ENCODE measurements around the gene GAGE10. TPM values are rescaled to one million over a fixed set of nuclear protein-coding genes. Genes with fewer than 3 reads are reported as not detected.

Gene GAGE10
- total and polyA plus RNA-seq, 2 of the 4 experiments (the other 2 are of a cell fraction) = not detected

DNA sequence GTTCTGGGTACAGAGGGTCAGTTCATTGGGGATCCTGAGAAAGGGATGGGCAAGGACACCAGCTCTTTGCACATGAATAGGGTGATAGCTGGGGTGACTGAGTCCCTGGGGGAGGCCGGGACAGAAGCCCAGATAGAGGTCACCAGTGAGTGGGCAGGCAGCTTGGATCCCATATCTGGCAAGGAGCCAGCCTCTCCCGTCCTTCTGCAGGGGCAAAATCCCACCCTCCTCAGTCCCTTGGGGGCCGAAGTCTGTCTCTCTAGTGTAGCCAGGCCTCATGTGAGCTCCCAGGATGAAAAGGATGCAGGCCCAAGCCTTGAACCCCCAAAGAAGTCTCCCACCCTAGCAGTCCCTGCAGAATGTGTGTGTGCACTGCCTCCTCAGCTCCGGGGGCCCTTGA lies 16.9 kb upstream of the GAGE10 start:
- Histone ChIP-seq H2BK15ac (ENCODE audit: low read depth, low read length) (no peak overlapping the region), H3K9ac (ENCODE audit: low read depth, low read length) (no peak overlapping the region), H3K56ac (ENCODE audit: extremely low read depth, insufficient read depth, low read length) (no peak overlapping the region), H3K23ac (ENCODE audit: low read depth, low read length) (no peak overlapping the region), H3K79me1 (ENCODE audit: low read depth in 1 of 2, low read length in 2 of 2) (no peaks in the 10 kb centered on the region), H3K27me3 (ENCODE audit: control insufficient read depth, insufficient read depth, low read length) (peaks cover 2% of the 10 kb centered on the region; the same call in 1 of the 2 replicates), H3K4me1 (ENCODE audit: control insufficient read depth, insufficient read depth, low read length) (no peaks in the 10 kb centered on the region), H3K27ac (ENCODE audit: insufficient read depth, low read length) (no peak overlapping the region), H2BK120ac (ENCODE audit: low read depth, low read length) (no peak overlapping the region), H2BK5ac (ENCODE audit: low read depth, low read length, poor library complexity, severe bottlenecking) (no peak overlapping the region), H3K14ac (replicated peaks; ENCODE audit: low read depth, low read length) (no peak overlapping the region), H4K91ac (ENCODE audit: insufficient read depth, low read depth, low read length) (no peak overlapping the region), H3K4ac (ENCODE audit: low read depth, low read length) (no peak overlapping the region), H3K4me2 (ENCODE audit: low read depth, low read length) (no peak overlapping the region), H3K18ac (ENCODE audit: low read depth, low read length) (no peak overlapping the region), H4K20me1 (ENCODE audit: insufficient read depth, low read length) (no peaks in the 10 kb centered on the region), H3K9me3 (ENCODE audit: control insufficient read depth, insufficient read depth, low read length) (no peaks in the 10 kb centered on the region), H3K36me3 (ENCODE audit: control insufficient read depth, insufficient read depth, low read length) (no peaks in the 10 kb centered on the region), H3K4me3 (ENCODE audit: insufficient read depth, low read depth, low read length) (no peak overlapping the region), H2AK5ac (ENCODE audit: low read depth, low read length) (no peak overlapping the region), H2AK9ac (replicated peaks; ENCODE audit: low read depth, low read length, poor library complexity) (no peak overlapping the region), H2BK20ac (ENCODE audit: low read depth, low read length) (no peak overlapping the region), H4K8ac (ENCODE audit: low read depth in 2 of 2, low read length in 2 of 2) (no peak overlapping the region), H3K9me1 (ENCODE audit: insufficient read depth, low read length) (no peaks in the 10 kb centered on the region; the same call in 1 of the 2 replicates), H2AFZ (replicated peaks; ENCODE audit: low read length, poor library complexity) (no peak overlapping the region), H4K5ac (ENCODE audit: low read depth, low read length) (no peak overlapping the region)
- DNase-seq = no peak
- dilution Hi-C loops (cut with HindIII; ENCODE audit: low sequenced_read_pairs, unreplicated experiment) (no loop called here), in situ Hi-C loops (cut with MboI; ENCODE audit: low sequenced_read_pairs) (no loop called here), intact Hi-C loops (cut with micrococcal nuclease) (loop anchor here (10.0 kb wide), 1 partner anchor 1022 kb away; no protein-coding TSS in a partner anchor)
- CTCF ChIA-PET = no interaction called here
- ATAC-seq (ENCODE audit: low read depth) = no peak
- POLR2A ChIA-PET (ENCODE audit: unreplicated experiment) = no interaction called here
- no CpG with 5 or more reads among the region's 4 CpGs for WGBS, 2 experiments (ENCODE audit: extremely low coverage in 2 of 2, insufficient read length in 1 of 2)
- no TSS peak for BruUV-seq (replicated peaks)
- TF ChIP-seq NFE2L2 (IDR thresholded peaks at IDR 0.05; ENCODE audit: low read depth, low read length) (no peak), CHD1 (IDR thresholded peaks at IDR 0.05; ENCODE audit: low read depth, low read length) (no peak), RAD21 (IDR thresholded peaks at IDR 0.05; ENCODE audit: low read length) (no peak)

Measured in IMR-90 (cell line).